NOMO-1 (cell line): Measurements from ENCODE around the gene PHAF1.
A peak's percentile ranks its signal among the peaks of the same experiment; 100 is the strongest.
"Not testable (repeated sequence)": the region's sequence is repeated elsewhere in the genome, so short reads cannot be mapped to it uniquely, and the experiment has no call there.

Experiments
- DNase-seq, 2 experiments: peaks; one replicate each; lab custom pipeline; 2025; ENCODE audit not compliant: unreplicated experiment in 2 of 2; lab: John Stamatoyannopoulos, UW

The PHAF1 gene

DNA sequence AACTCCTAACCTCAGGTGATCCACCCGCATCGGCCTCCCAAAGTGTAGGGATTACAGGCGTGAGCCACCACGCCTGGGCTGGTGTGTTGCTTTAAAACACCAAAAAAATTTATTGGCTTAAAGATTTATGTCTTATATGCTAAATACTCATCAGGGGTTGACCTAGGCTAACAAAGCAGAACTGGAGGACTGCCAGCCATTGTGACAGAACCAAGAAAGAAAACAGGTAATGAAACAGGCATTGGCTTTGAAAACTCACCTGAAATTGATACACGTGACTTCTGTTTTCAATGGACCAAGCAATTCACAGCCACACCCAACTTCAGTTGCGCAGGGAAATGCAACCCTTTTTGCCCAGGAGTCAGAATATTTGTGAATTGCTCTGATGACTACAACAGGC lies 4.9 kb upstream of the PHAF1 start:
- peak; percentile 47 to 49 for DNase-seq

DNA sequence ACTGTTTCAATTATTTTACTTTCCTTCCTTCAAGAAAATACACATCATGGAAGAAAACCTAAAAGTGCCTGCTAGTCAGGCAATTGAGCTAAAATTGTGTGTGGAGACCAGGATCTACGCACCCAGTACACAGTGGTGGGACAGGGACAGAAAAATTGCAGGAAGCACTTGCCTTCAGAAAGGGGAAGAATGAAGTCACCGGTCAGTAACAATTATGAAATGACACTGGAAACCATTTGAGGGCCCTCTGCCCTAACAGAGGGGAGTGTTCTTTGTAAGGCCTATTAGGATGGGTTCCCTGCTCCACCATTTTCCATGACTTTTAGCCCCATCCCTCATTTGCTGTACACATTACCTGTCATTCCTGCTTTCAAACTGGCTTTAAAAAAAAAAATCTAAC lies 4.5 kb upstream of the PHAF1 start:
- peak; percentile 58 to 71 for DNase-seq

DNA sequence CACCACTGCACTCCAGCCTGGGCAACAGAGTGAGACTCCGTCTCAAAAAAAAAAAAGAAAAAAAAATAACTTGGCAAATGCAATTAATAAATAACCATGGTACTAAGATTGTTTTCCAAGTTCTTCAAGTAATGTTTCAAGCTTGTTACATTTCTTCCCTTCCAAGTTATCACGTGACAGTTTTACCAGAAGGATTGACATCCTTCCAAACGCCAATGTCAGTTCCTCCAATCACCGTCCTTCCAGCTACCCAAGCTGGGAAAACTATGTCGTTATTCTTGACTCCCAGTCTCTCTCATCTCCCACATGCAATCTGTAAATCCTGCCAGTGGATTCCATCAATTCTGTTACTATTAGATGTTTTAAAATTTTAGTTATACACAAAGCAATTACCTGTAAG lies 3.9 kb upstream of the PHAF1 start:
- no peak for DNase-seq

DNA sequence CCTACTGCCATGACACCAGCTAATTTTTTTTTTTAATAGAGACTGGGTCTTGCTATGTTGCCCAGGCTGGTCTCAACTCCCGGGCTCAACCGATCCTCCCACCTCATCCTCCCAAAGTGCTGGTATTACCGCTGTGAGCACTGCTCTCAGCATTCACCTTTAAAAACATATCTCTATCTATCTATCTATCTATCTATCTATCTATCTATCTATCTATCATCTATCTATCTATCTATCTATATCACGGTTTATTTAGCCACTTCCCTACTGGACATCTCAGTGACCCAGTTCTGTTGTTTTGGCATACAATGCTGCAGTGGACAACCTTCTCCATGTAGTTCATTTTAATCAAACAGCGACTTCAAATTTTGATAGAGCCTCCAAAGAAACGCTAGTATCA lies 1.3 kb upstream of the PHAF1 start:
- no peak for DNase-seq

DNA sequence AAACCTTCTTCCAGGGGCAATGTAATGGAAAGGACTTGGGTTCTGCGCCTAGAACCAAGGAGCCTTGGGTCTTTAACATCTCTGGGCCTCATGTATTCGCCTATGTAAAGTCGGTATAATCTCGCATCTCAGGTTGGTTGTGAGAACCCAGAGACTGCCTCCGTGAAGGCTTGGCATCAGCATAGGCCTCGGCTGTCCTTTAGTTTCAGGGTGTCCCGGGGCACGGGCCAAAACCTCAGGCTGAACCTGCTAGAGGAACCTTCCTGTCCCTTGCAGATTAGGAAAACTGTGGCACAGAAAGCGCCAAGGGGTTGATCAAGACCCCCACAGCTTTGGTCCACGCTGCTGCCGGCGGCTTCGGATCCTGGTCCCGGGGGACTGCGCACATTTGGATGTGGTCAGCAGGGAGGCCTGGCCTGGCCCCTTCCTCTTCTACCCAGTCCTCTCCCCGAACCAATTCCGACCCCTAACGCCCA lies 772 bp upstream of the PHAF1 start:
- no peak for DNase-seq

DNA sequence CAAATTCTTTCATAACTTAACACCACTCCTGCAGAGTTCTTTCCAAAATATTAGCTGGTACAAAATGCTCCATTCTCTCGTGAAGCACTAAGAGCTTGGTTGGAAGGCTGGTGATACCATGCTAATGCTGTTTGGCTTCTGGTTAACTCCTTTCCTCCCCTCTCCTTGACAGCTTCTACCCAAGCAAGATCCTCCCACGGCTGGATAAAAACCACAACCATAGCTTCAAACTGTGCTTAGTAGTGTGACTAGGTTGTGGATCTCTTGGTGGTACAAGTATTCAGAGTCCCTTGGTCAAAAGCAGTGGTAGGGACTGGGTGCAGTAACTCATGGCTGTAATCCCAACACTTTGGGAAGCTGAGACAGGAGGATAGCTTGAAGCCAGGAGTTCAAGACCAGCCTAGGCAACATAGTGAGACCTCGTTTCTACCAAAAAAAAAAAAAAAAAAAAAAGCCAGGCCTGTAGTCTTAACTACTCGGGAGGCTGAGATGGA lies 2.3 kb downstream of the PHAF1 start:
- no peak for DNase-seq

DNA sequence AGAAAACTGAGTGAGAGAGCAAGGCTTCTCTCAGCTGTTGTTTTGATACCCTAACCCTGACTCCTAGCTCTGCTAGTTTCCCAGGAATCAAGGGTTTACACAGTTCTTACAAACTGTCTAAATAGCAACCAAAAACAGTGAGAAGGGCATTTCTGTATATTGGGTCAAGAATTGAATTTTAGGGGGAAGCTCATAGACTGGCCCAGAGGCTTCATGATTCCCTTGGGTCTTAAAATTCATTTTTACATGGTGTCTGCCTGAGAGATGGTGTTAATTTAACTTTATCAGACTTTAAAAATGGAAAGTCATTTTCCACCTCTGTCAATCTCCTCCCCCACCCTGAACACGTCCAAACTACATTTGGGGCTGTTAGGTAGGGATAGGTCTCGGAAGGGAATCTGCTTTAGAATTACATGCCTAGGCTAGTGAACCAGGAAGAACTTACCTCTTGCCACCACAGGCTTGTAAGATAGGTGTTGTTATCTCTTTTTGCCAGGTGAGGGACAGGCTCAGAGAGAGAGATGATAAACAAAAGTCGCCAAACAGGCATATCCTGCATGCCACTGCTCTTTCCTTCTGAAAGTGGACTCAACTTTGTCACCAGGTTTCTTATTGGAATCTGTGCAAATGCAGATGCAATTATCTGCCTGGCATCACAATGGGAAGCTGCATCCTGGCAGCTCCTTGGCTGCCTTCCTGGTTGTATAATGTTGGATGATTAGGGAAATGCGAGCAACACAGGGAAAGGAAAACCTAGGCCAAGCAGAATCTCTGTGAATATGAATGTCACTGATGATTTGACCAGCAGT lies 3.1 kb downstream of the PHAF1 start:
- no peak for DNase-seq

DNA sequence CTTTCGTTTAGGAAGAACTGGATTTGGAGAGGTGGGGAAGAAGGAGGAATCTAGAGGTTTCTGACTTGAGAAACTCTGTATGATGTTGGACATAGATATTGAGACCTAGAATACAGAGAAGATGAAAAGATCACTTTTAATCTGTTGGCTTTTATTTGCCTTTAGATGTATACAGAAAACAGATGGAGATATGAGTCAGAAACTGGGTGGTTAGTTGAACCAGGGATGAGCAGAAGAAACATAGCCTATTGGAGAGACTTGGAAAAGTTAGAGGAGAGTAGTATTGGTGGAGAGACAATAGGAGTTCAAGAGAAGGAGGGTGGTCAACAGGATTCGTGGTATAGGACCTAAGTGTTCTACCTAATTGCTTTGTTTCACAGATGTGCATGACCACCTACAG lies 5.1 kb downstream of the PHAF1 start:
- DNase-seq: no peak

DNA sequence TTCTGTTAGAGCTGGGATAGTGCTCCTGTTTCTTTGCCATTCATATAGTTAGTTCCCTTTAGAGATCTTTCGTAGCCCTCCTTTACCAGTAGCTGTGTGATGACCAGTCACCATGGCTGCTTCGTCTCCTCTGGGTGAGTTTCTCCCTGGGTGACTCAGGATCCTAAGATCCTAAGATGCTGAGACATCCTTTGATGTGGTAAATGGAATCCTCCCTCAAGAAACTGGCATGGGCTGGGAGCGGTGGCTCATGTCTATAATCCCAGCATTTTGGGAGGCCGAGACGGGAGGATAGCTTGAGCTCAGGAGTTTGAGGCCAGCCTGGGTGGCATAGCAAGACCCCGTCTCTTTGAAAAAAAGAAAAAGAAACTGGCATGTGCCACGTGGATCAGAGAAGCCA lies 5.9 kb downstream of the PHAF1 start:
- no peak for DNase-seq

DNA sequence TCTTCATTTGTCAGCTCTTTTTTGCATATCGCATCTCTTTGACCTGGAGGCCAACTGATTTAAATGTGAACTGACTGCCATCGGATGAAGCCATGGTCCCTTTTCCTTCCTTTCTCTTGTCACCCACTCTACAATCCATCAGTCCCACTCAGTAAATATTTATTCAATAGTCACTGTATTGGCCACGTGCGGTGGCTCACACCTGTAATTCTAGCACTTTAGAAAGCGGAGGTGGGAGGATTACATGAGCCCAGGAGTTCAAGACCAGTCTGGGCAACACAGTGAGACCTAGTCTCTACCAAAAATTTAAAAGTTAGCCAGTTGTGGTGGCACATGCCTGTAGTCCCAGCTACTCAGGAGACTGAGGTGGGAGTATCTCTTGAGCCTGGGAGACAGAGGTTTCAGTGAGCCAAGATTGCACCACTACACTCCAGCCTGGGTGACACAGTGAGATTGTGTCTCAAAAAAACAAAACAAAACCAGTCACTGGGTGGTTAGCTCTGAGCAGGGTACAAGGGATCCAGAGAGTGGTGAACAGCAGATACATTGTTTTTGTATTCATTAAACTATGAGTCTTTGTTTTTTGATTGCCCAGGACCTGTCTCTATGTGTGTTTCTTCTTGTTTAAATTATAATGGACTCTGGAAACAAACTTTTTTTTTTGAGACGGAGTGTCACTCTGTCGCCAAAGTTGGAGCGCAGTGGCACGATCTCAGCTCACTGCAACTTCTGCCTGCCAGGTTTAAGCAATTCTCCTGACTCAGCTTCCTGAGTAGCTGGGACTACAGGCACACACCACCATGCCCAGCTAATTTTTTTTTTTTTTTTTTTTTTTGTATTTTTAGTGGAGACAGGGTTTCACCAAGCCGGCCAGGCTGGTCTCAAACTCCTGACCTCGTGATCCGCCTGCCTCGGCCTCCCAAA lies 6.9 kb downstream of the PHAF1 start:
- peak; percentile 31 to 63 for DNase-seq

DNA sequence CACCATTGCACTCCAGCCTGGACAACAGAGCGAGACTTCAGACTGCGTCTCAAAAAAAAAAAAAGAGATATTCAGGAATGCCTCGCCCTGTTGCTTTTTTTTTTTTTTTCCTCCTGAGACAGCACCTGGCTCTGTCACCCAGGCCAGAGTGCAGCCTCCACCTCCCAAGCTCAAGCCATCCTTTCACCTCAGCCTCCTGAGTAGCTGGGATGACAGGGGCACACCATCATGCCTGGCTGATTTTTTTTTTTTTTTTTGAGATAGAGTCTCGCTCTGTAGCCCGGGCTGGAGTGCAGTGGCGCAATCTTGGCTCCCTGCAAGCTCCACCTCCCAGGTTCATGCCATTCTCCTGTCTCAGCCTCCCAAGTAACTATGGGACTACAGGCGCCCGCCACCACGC lies 8.0 kb downstream of the PHAF1 start:
- no peak for DNase-seq

DNA sequence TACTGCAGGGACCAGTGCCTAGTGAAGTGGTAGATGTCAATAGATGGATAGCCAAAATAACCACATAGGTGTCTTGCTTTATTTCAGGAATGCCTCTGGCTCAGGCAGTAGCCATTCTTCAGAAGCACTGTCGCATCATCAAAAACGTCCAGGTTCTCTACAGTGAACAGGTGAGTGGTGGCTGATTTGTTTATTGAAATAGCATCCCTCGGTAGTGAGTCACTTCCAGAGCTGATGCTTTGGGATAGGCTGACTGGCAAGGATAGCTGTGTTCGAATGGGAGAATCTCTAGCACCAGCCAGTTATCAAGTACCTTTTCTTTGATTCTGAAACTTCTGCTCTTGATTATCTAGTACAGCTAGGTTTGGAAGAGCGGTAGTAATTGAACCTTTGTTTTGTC lies 10.3 kb downstream of the PHAF1 start:
- no peak for DNase-seq

DNA sequence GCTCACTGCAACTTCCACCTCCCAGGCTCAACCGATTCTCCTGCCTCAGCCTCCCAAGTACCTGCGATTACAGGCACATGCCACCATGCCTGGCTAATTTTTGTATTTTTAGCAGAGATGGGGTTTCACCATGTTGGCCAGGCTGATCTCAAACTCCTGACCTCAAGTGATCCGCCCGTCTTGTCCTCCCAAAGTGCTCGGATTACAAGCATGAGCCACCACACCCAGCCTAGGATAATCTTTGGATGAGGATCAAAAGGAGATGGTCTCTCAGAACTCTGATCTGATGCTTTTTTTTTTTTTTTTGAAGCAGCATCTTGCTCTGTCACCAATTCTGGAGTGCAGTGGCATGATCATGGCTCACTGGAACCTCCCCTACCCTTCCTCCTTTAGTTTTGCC lies 13.1 kb downstream of the PHAF1 start:
- not testable (repeated sequence) for DNase-seq

DNA sequence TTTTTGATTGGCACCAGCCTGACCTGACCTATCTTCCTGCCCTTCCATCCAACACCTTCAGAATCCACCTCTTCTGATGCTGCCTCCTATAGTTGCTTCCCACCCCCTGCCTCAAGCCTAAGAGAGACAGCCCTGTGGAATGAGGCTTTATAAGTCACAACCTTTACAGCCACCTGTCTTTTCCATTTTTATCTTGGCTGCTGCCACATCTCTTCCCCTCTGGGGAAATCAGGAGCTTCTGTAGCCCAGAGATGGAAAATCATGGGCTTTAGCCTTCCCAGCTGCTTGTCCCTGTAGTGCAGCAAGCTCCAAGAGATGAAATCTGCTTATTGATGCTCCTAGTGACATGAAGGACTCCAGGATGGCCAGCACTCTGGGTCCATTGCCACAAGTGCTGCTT lies 18.7 kb downstream of the PHAF1 start:
- no peak for DNase-seq

DNA sequence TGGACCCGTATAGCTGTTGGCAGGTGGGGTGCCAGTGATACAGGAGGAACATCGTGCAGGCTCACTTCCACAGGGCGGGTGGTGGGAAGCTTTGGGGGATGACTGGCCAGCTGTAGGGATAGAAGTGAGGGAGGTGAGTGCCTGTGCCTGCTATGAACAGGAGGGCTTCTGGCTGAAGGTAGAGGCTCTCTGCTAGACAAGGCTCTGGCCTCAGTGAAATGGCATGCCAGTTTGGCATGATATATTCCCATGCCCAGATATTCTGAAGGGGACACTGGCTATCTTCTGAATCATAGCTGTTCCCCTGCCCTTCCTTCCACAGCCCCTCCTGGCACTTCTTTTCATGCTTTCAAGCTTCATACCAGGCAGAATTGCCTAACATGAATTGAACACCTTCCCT lies 19.1 kb downstream of the PHAF1 start:
- DNase-seq: no peak

DNA sequence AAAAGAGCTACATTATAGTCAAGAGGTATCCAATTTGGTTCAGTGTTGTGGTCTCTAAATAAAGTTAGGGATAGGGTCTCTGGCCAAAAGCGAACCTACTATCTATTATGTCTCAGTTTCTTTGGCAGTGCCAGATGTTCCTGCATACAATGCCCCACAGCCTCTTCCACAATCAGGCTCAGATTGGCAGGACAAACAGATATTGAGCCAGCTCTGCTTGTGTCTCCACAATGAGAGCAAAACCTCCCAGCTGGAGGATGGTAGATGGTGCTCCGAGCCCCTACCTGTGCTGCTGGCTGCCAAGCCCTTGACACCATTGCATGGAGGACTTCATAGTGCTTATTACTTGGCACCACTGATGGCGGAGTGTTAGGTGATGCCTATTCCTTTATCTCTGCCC lies 19.7 kb downstream of the PHAF1 start:
- DNase-seq: no peak

DNA sequence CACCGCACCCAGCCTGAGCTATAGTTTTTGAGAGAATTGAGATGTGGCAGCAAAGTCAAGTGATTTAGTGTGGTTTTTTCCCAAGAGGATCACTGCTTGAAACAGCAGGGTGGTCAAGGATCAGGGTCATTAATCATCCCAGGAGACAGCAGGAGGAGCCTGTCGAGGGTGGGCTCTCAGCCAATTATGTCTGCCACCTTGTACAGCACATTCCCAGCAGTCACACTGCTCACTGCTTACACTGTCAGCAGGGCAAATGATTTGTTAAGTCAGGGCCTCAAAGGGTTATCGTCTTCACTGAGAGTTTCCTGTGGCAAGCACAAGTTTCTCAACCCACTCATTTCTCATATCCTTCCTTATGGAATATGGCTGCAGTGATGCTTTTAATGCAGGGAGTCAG lies 27.9 kb downstream of the PHAF1 start:
- DNase-seq: no peak

DNA sequence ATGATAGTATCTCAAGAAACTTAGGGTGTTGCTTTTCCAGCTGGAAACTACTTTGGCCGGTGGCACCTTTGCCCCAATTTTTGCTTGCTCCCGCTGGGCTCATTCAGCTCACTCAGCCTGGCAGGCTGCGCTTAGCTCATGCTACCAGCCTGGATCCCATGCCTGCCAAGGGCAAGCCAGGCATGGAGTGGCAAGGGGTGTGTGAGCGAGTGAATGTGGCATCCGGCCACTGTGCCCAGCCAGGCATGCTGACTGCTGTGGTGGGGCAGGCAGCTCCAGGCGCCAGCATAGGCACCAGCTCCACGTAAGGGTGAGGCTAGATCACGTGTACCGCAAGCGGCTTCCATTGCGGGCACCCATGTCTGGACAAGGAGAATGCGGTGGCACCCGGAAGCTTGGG lies 31.6 kb downstream of the PHAF1 start:
- DNase-seq: no peak

DNA sequence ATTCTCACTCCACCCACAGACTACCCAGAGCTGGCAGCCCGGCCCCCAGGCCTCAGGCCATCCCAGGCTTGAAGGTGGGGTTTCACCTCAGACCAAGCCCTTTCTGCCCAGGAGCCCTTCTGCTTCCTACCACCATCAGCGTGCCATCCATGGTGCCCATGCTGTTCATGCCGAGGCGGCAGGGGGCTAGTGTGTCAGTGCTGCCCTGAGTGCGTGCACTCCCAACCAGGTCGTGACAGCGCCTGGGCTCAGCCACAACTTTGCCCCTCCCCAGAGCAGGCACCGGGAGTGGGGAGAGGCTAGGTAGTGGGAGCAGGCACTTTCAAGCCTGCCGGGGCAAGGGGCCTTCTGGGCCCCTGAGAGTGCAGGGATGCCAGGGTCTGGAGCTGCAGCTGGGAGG lies 32.6 kb downstream of the PHAF1 start:
- DNase-seq: no peak

DNA sequence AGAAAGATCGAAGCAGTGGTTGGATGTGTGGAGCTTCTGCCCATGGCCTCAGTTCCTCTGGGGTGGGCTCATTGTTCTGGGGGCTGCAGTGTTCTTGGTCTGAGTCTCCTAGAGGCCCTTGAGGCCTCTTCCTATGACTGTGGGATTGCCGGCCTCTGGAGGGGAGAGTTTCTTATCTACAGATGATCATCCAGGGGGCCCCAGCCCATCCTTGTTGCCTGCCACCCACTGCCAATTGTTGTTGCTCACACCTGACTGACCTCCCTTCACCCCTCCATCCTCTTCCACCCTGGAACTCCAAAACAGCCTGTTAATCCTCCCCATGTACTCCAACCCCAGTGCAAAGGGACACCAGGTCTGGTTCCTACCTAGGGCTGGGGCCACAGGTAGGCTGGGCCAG lies 35.2 kb downstream of the PHAF1 start:
- DNase-seq: no peak

DNA sequence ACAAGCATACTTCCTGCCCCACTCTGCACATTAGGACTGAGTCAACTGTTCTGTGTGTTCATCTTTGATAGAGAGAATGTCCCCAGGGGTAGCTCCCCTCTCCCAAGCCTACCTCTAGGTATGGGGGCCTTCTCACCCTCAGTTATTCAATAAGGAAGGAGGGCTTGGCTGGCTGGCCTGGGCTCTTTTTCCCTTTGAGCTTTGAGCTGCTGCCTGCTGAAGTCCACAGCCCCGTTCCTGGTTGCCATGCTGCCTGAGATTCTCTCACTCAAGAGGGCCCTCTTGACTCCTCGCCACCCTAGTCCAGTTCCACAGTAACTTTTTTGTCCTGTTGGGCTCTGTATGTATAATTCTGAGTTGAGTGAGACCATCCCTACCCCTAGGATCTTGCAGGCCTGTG lies 36.0 kb downstream of the PHAF1 start:
- DNase-seq: no peak
